AG20443 (cell line): ENCODE measurements around the gene BRSK2.
"Not testable (repeated sequence)": the region's sequence is repeated elsewhere in the genome, so short reads cannot be mapped to it uniquely, and the experiment has no call there.

Experiments
- DNase-seq: peaks from one replicate; pipeline ENCODE4 v3.0.0; 2012; ENCODE audit warnings: low spot score, mixed read lengths

BRSK2 gene

GRCh38 chr11:1389932-1390568, at the start of gene BRSK2:
BRSK2 (plus strand) TSS chr11:1389934; CDS start chr11:1390285, 351 bp downstream.
- no peak for DNase-seq

- no peak for DNase-seq
Observed at GRCh38 chr11:1340111-1340510, 49.6 kb upstream of the BRSK2 start.

- not testable (repeated sequence) for DNase-seq
Observed at GRCh38 chr11:1341226-1341625, 48.5 kb upstream of the BRSK2 start.

DNA sequence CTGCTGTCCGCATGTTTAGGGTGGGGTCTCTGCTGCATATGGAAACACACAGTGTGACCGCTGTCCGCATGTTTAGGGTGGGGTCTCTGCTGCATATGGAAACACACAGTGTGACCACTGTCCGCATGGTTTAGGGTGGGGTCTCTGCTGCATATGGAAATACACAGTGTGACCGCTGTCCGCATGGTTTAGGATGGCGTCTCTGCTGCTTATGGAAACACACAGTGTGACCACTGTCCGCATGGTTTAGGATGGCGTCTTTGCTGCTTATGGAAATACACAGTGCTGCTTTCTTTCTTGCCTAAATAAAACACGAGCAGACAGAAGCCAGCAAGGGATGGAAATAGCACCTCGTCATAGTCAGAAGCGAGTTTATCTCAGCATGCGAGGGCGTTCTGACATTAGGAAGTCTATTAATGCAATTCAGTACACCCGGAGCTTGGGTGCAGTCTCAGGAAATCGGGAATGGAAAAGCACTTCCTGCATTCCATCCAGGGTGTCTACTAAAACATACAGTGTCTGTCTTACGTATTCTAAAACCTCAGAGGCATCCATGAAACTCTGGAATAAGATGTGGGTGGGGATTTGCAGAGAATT, 47.7 kb upstream of the BRSK2 start:
- DNase-seq = peak; percentile 45

- no peak for DNase-seq
Observed at GRCh38 chr11:1342946-1343345, 46.8 kb upstream of the BRSK2 start.

DNA sequence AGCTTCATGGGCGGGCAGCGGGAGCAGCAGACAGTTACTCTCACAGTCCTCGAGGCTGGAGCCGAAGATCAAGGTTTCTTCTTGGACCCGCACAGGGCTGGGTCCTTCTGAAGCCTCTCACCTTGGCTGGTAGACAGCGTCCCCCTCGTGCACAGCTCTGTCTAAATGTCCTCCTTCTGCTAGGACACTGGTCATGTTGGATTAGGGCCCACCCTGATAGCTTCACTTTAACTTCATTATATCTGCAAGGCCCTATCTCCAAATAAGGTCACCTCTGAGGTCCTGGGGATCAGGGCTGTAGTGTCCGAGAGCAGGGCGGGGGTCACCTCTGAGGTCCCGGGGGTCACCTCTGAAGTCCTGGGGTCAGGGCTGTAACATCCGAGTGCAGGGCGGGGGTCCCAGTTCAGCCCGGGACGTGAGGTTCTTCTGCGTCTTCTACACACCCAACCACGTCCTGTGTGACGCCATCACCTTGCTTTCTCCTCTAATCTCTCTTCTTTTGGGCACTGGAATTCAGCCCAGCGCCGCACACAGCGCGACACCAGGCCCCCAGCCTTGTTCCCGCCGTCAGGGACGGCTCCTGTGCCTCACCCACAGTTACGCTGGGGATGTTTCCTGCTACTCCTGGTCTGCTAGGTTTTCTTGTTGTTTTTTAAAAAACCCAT, 46.2 kb upstream of the BRSK2 start:
- no peak for DNase-seq

DNA sequence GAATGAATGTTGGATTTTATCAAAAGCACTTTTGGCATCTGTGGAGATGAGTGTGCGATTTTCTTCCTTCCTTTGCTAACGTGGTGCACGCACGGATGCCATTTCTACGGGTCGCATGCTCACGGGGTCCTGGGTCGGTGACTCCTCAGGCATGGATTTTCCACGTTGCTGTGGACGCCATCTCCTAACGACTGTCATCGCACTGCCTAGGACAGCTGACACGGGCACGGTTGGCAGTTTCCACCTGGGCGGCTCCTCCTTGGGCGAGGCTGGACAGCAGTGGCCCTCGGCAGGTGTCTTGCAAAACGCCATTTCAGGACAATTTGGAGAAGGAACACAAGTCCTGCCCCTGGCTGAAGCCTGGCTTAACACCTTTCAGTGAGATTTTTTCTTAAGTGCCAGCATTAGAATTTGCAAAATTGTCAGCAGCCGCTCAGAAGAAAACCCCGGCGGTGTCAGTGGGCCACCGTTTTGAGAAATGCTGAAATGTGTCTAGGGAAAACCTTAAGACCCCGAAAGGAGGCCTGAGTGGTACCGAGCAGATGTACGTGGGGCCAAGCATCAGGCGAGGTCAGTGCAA, 45.6 kb upstream of the BRSK2 start:
- DNase-seq = no peak

- DNase-seq = no peak
Observed at GRCh38 chr11:1345737-1346513, 43.8 kb upstream of the BRSK2 start.

GRCh38 chr11:1346669-1347390, 42.9 kb upstream of the BRSK2 start:
- DNase-seq = no peak

GRCh38 chr11:1347411-1347999, 42.2 kb upstream of the BRSK2 start:
- not testable (repeated sequence) for DNase-seq

DNA sequence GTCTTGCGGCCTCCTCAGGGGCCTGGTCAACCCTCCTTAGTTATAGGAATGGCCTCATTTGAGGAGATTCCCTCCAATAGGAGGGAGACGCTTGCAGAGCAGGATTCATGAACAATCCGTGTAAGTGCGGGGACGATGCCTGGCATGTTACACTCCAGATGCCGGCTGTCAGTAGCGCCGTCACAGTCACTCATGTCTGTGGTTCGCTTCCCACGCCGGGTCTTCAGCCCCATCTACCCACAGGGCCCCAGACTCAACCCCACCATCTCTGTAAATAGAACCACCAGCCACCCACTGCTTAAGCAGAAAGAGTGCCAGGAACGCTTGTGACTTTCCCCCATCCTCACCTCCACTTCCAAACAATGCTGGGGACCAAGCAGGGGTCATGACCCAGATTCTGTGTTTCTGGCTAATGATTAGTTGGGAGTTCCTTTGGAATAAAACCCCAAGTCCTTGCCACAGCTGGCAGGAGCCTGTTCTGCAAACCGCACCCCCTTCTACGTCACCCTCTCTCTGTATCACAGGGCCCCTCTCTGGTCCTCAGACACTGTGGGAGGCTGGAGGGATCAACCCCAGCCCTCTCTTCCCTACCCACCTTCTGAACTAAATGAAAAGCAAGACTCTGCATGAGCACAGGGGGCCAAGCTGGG, 41.5 kb upstream of the BRSK2 start:
- DNase-seq = no peak

GRCh38 chr11:1348796-1349326, 40.9 kb upstream of the BRSK2 start:
- DNase-seq = no peak

- no peak for DNase-seq
Observed at GRCh38 chr11:1349327-1350041, 40.2 kb upstream of the BRSK2 start.

DNA sequence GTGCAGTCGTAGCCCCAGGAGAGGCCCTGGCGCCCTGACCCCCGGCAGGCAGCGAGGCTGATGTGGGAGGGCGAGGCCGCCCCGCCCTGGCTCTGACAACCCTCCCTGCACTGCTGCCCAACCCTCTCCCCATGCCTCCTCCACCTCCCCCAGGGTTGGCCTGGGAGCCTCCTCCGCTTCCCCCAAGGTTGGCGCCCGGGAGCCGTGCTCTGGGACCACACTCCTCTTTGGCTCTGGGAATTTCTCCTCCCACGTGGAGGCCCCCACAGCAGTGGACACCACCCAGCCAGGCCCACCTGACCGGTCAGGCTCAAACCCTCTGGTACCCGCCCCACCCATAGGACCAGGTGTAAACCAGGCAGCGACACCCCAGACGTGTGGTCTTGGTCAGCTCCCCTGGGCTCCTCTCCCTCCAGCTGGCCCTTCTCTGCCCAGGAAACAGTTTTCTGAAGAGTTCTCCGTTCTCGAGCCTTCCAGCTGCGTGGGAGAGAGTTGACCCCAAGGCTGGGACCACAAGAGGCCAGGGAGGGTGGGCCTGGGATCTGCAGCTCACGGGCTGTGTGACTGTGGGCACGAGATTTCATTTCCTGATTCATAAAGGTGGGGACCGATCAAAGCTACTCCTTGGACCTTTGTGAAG, 39.5 kb upstream of the BRSK2 start:
- no peak for DNase-seq

DNA sequence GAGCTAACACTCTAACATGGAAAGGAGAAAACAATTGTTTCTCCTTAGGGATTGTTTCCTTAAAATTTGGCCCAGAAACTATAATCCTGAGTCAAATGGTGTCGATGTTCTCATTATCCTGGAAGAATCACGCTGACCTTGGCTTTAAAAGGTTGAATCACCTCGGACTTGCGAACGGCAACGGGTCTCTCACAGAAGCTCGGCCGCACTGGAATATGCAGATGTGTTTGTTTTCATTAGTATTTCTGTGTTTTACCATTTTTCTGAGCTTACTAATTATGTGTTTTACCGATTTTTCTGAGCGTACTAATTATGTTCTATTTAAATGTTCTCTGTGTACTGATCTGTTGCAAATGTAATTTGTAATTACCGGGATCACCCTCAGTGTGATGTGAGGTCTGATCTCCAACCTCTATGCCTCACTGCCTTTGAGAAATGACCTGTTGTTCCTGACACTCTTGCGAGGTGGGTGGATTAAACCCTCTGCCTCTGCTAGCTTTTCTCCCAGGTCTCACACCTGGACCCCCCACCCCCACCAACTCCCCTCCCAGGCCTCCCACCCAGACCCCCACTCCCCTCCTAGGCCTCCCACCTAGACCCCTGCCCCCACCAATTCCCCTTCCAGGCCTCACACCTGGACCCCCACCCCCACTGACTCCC, 38.3 kb upstream of the BRSK2 start:
- DNase-seq = no peak

DNA sequence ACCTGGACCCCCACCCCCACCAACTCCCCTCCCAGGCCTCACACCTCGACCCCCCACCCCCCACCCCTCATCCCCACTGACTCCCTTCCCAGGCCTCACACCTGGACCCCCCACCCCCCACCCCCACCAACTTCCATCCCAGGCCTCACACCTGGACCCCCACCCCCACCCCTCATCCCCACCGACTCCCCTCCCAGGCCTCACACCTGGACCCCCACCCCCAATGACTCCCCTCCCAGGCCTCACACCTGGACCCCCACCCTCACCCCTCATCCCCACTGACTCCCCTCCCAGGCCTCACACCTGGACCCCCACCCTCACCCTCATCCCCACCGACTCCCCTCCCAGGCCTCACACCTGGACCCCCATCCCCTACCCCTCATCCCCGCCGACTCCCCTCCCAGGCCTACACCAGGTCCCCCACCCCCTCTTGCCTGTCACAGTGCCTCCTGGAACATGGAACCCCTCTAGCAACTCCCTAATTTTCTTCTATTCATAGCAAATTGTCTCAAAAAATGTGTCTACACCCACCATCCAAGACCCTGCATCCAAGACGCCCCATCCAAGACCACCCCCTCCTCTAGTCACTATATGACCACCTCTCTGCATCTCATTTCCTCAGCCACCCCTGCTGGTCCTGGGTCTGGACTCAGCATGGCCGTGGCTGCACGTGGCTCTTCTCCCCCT, 36.9 kb upstream of the BRSK2 start:
- no peak for DNase-seq

- DNase-seq = no peak
Observed at GRCh38 chr11:1353383-1354124, 36.2 kb upstream of the BRSK2 start.
